IPS-18c (cell line): Measurements from ENCODE around the gene SHISA7.

Experiments
- H3K4me3 ChIP-seq: 2 replicates; pipeline ENCODE4 v1.7.0; 2013; ENCODE audit warnings: low read depth, mild to moderate bottlenecking, low read length, moderate library complexity; ENCODE audit not compliant: insufficient read depth
- H3K9me3 ChIP-seq: one replicate; pipeline ENCODE4 v1.6.1; 2013; ENCODE audit warnings: mild to moderate bottlenecking, low read length, moderate library complexity; ENCODE audit not compliant: control insufficient read depth, insufficient read depth

Gene SHISA7

GRCh38 chr19:55389386-55390317 lies 53.4 kb downstream of the SHISA7 start:
- peak overlapping the region; percentile 4; the same call in 1 of the 2 replicates for H3K4me3 ChIP-seq
- H3K9me3 ChIP-seq, result no peaks in the 10 kb centered on the region

GRCh38 chr19:55387736-55388497 lies 55.2 kb downstream of the SHISA7 start:
- H3K9me3 ChIP-seq, result no peaks in the 10 kb centered on the region
- H3K4me3 ChIP-seq, result peak overlapping the region; percentile 88

DNA sequence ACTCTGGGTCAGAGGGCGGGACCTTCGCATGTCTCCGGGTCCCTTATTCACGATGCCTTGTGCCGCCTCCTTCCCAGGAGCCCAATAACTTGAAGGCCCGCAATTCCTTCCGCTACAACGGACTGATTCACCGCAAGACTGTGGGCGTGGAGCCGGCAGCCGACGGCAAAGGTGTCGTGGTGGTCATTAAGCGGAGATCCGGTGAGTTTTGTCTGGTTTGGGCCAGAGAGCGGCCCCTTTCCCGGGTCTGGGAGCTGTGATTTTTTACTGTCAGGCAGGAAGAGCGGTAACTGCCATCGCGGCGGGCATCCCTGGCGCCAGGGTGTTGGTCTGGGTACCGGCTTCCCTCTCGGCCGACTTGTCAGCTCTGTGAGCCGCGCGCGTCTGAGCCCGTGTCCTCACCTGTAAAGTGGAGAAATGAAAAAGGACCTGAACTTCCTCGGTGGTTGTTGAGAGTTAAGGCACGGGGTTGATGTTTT lies 56.6 kb downstream of the SHISA7 start:
- no peaks in the 10 kb centered on the region for H3K9me3 ChIP-seq
- H3K4me3 ChIP-seq, result peak overlapping the region; percentile 88

DNA sequence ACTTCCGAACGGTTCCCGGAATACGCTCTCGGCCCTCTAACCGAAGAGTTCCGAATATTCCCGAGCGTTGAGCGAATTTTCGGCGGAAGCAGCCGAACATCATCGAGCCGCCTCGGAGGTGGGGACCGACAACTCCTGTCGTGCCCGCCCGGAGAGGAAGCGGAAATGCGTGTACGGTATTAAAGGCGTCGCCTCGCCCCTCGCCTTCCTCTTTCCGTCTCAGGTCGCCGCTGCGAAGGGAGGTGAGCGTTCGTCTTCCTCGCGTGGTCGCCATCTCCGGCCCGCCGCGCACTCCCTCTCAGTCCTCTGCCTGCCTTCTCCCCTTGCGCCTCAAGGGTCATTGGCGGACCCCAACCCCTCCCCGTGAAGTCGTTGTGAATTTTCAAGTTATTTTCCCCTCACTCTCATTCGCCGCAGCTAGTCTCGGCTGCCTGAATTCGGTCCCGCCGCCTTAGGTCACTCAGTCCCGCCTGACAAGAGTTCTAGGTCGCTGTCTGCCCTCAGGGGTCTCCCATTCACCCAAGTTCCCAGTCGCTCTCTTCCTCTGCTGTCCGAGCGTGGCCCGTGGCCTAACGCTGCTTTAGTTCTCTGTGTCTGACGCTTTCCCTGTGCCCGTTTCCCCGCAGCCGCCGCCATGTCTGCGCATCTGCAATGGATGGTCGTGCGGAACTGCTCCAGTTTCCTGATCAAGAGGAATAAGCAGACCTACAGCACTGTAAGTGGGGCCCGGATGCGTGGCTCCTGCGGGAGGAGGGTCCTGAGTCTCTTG lies 57.2 kb downstream of the SHISA7 start, which contains the start of gene RPL28:
Gene RPL28 (plus strand): TSS at position 209 of the 769 bp plus-strand sequence. CDS start 426 bp downstream, at position 635.
- no peaks in the 10 kb centered on the region for H3K9me3 ChIP-seq
- H3K4me3 ChIP-seq, result peak within 1 kb of the TSS; percentile 88

- no peaks in the 10 kb centered on the region for H3K9me3 ChIP-seq
- peak overlapping the region; percentile 88 for H3K4me3 ChIP-seq
These were observed 58.0 kb downstream of the SHISA7 start for GRCh38 chr19:55384920-55385723.

DNA sequence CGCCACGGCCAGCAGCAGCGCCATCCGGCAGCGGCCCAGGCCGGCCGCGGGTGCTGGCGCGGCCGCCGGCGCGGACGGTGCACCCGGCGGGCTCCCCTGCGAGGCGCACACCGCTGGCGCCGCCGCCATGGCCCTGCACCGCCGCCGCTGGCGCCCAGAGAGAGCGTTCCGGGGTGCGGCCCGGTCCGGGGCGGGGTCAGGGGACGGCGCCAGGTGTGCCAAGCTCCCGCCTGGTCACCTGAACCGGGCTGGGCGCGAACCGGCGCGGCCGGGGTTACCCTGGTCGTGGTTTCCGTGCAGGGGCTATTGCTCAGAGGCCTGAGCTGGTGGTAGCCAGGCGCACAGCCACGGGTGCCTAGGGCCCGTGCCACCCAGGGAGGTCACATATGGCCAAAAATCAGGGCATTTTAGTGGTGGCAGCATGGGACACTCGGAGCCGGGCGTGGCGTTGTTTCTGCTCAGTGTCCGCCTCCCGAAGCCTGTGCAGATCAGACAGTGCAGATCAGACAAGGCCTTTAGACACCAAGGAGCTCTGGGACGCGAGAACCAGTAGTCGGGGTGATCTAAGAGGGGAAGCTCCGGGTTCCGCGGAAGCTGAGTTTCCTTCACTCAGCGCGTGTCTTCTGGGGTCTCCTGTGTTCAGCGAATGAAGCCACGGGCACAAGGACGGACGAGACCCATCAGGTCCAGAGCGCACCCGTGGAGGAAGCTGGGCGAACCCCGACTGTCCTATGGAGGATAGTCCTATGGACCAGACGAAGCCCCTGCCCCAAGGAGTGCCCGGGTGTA lies 58.8 kb downstream of the SHISA7 start, which contains the start of gene TMEM238:
Gene TMEM238 (minus strand): TSS at position 162 of the 789 bp plus-strand sequence. CDS start 33 bp downstream, at position 129.
- peak within 1 kb of the TSS; percentile 88 for H3K4me3 ChIP-seq
- no peaks in the 10 kb centered on the region for H3K9me3 ChIP-seq

- H3K4me3 ChIP-seq, result peak overlapping the region; percentile 88
These were observed 59.6 kb downstream of the SHISA7 start for GRCh38 chr19:55383279-55384130.

GRCh38 chr19:55382522-55383054 lies 60.5 kb downstream of the SHISA7 start:
- Histone ChIP-seq H3K4me3 (no peak overlapping the region), H3K9me3 (no peaks in the 10 kb centered on the region)

More at GRCh38 chr19:55383279-55384130, 59.6 kb downstream of the SHISA7 start:
- H3K9me3 ChIP-seq, result no peaks in the 10 kb centered on the region

DNA sequence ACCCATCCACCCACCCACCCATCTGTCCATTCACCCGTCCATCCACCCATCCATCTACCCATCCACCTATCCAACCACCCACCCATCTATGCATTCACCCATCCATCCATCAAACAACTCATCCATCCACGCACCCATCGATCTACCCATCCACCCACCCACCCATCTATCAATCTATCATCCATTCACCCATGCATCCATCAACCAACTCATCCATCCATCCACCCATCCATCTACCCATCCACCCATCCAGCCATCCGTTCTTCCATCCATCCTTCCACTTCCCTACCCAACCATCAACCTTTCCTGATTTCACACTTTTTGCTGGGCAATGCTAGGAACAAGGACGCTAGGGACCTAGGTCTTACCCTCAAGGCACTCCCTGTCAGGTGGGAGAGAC lies 61.1 kb downstream of the SHISA7 start:
- H3K4me3 ChIP-seq, result no peak overlapping the region

GRCh38 chr19:55379174-55379573 lies 63.9 kb downstream of the SHISA7 start:
- H3K4me3 ChIP-seq, result no peak overlapping the region

More for the DNA sequence above, 61.1 kb downstream of the SHISA7 start:
- no peaks in the 10 kb centered on the region for H3K9me3 ChIP-seq

More at GRCh38 chr19:55379174-55379573, 63.9 kb downstream of the SHISA7 start:
- no peaks in the 10 kb centered on the region for H3K9me3 ChIP-seq
